PFSK-1 (cell line): ENCODE data around the gene SKAP1.

Experiments used
- FOXP2 ChIP-seq: optimal IDR thresholded peaks from 2 replicates; pipeline ENCODE3; 2011; ENCODE audit warnings: borderline replicate concordance, control low read depth, inconsistent platforms; ENCODE audit not compliant: insufficient read depth; ENCODE audit errors: extremely low read length, extremely low read depth
- POLR2AphosphoS5 ChIP-seq: IDR thresholded peaks from 2 replicates; pipeline ENCODE4 v1.6.1; 2012; ENCODE audit warnings: low read depth, mild to moderate bottlenecking, control low read depth, low read length, moderate library complexity
- REST ChIP-seq, 2 experiments: IDR thresholded peaks; 2 replicates each; pipeline versions ENCODE4 v1.6.1 to v1.8.0; 2011 to 2012; ENCODE audit warnings: low read depth in 2 of 2, low read length in 2 of 2, control low read depth in 1 of 2, inconsistent platforms in 1 of 2, mild to moderate bottlenecking in 1 of 2, moderate library complexity in 1 of 2; ENCODE audit not compliant: insufficient read depth in 1 of 2
- SIN3A ChIP-seq: IDR thresholded peaks from 2 replicates; pipeline ENCODE4 v1.6.1; 2012; ENCODE audit warnings: mild to moderate bottlenecking, low read length, moderate library complexity, borderline replicate concordance; ENCODE audit not compliant: insufficient read depth
- TAF1 ChIP-seq: IDR thresholded peaks from 2 replicates; pipeline ENCODE4 v1.6.1; 2012; ENCODE audit warnings: low read length, control low read depth, borderline replicate concordance; ENCODE audit not compliant: insufficient read depth

- TF ChIP-seq SIN3A (no peak), POLR2AphosphoS5 (no peak), TAF1 (no peak), FOXP2 (no peak), REST (IDR thresholded peaks at IDR 0.05; ENCODE audit: insufficient read depth in 1 of 2, low read depth in 2 of 2, low read length in 2 of 2) (no peak)
Measured at GRCh38 chr17:48148029-48148770, 281.8 kb downstream of the SKAP1 start.
